Osteoblast (primary cell): ENCODE data around the gene CDH1. TPM values are rescaled to one million over a fixed set of nuclear protein-coding genes. Genes with fewer than 3 reads are reported as not detected.

ENCODE experiments used
- DNase-seq: peaks from one replicate; pipeline ENCODE4 v3.0.0; 2011; ENCODE audit warnings: low spot score, mixed read lengths; ENCODE audit not compliant: insufficient read length; ENCODE audit errors: missing footprints
- H2AFZ ChIP-seq: 2 replicates; pipeline ENCODE4 v1.6.0; 2011; ENCODE audit warnings: mild to moderate bottlenecking, low read length
- H3K27ac ChIP-seq: 2 replicates; pipeline ENCODE4 v1.5.1; 2011; ENCODE audit warnings: mild to moderate bottlenecking, low read depth, low read length, moderate library complexity
- H3K27me3 ChIP-seq: 2 replicates; pipeline ENCODE4 v1.6.0; 2012; ENCODE audit warnings: mild to moderate bottlenecking, control low read depth, inconsistent platforms, low read length, moderate library complexity; ENCODE audit not compliant: insufficient read depth
- H3K36me3 ChIP-seq: 2 replicates; pipeline ENCODE4 v1.5.1; 2011; ENCODE audit warnings: mild to moderate bottlenecking, low read length, control low read depth, moderate library complexity; ENCODE audit not compliant: insufficient read depth
- H3K4me1 ChIP-seq: 2 replicates; pipeline ENCODE4 v1.5.1; 2011; ENCODE audit warnings: mild to moderate bottlenecking, low read length, control low read depth, moderate library complexity; ENCODE audit not compliant: insufficient read depth
- H3K4me2 ChIP-seq: 2 replicates; pipeline ENCODE4 v1.6.0; 2011; ENCODE audit warnings: mild to moderate bottlenecking, low read length; ENCODE audit not compliant: insufficient read depth
- H3K4me3 ChIP-seq: fragments of 200-600 bp; sonication (generic); 3 replicates; pipeline ENCODE4 v1.5.1; 2012; ENCODE audit warnings: mild to moderate bottlenecking, low read length, inconsistent platforms; ENCODE audit not compliant: insufficient read depth
- H3K79me2 ChIP-seq: 2 replicates; pipeline ENCODE4 v1.6.0; 2012; ENCODE audit warnings: mild to moderate bottlenecking, low read length, control low read depth, inconsistent platforms; ENCODE audit not compliant: insufficient read depth
- H3K9me3 ChIP-seq: 2 replicates; pipeline ENCODE4 v1.5.1; 2011; ENCODE audit warnings: low read depth, low read length, control low read depth
- H4K20me1 ChIP-seq: 2 replicates; pipeline ENCODE4 v1.6.0; 2012; ENCODE audit warnings: mild to moderate bottlenecking, low read length, control low read depth; ENCODE audit not compliant: insufficient read depth
- CTCF ChIP-seq: IDR thresholded peaks from 2 replicates; pipeline ENCODE4 v1.5.1; 2011; ENCODE audit warnings: mild to moderate bottlenecking, low read depth, low read length, moderate library complexity; ENCODE audit errors: extremely low read depth
- total RNA-seq: library from RNA; depleted of rRNA; stranded (reverse); fragments of >200 nt; gene quantifications from 2 replicates; pipeline ENCODE4 v1.2.3, GENCODE V29; 2012

The CDH1 gene
- total RNA-seq, 1 donor = 1.1 TPM

GRCh38 chr16:68707340-68708152 lies 29.5 kb upstream of the CDH1 start:
- Histone ChIP-seq H4K20me1 (no peaks in the 10 kb centered on the region), H3K79me2 (no peaks in the 10 kb centered on the region), H3K36me3 (no peaks in the 10 kb centered on the region), H3K4me2 (no peak overlapping the region), H3K27ac (no peak overlapping the region), H3K27me3 (peaks cover 10% of the 10 kb centered on the region), H3K9me3 (no peaks in the 10 kb centered on the region), H2AFZ (no peak overlapping the region), H3K4me3 (no peak overlapping the region), H3K4me1 (peaks cover 8% of the 10 kb centered on the region)
- peak; percentile 20 for TF ChIP-seq CTCF
- peak; percentile 93 for DNase-seq

DNA sequence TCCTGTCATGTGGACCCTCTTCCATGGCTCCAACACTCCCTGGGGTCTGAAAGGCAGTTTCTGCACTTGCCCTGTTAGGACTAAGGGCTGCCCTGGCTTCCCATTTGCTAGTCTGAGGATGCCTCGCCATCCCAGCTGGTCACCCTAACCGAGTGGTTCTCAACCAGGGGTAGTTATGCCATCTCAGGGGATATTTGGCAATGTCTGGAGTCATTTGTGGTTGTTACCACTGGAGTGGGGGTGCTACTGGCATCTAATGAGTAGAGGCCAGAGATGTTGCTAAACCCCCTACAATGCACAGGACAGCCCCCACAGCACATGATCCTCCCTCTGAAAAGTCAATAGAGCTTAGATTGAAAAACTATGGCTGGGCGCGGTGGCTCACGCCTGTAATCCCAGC lies 26.9 kb upstream of the CDH1 start:
- Histone ChIP-seq H2AFZ (no peak overlapping the region), H3K4me2 (no peak overlapping the region), H3K4me1 (peaks cover 8% of the 10 kb centered on the region), H3K79me2 (no peaks in the 10 kb centered on the region), H3K27ac (no peak overlapping the region), H3K4me3 (no peak overlapping the region), H3K36me3 (no peaks in the 10 kb centered on the region), H3K27me3 (peaks cover 10% of the 10 kb centered on the region), H4K20me1 (no peaks in the 10 kb centered on the region), H3K9me3 (no peaks in the 10 kb centered on the region)
- DNase-seq = no peak
- TF ChIP-seq CTCF = no peak

DNA sequence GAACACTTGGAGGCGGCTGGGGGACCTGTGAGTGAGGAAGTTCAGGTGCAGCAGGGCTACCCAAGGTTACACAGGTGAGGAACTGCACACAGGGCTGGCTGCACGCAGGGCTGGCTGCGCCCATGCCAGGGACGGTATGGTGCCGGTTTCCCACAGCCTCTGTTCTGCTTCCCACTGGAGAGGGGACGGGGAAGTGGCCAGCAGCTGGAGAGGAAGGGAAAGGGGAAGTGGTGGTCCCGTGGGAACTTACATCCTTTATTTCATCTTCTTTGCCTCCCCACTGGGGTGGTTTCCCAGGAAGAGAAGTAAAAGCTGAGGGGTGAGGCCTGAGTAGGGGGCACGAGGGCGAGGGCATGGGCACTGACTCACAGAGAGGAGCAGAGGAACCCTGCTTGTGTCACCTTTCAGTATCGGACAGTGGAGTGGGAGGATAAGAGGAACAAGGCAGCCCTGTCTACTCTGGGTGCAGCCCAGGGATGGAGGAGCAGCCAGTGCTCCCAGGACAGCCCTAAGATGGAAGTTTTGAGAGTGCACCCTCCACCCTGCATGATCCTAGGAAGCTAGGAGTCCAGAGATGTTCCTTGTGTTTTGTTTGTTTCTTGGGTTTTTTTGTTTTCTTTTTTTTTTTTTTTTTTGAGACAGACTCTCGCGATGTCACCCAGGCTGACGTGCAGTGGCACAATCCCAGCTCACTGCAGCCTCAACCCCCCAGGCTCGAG lies 25.5 kb upstream of the CDH1 start:
- no peak overlapping the region for H3K27ac ChIP-seq
- H3K79me2 ChIP-seq = no peaks in the 10 kb centered on the region
- no peaks in the 10 kb centered on the region for H3K36me3 ChIP-seq
- H3K4me2 ChIP-seq = no peak overlapping the region
- H3K9me3 ChIP-seq = no peaks in the 10 kb centered on the region
- H3K4me3 ChIP-seq = no peak overlapping the region
- DNase-seq = peak; percentile 34
- H4K20me1 ChIP-seq = no peaks in the 10 kb centered on the region
- peaks cover 8% of the 10 kb centered on the region for H3K4me1 ChIP-seq
- H2AFZ ChIP-seq = no peak overlapping the region
- H3K27me3 ChIP-seq = peaks cover 10% of the 10 kb centered on the region
- TF ChIP-seq CTCF = no peak

DNA sequence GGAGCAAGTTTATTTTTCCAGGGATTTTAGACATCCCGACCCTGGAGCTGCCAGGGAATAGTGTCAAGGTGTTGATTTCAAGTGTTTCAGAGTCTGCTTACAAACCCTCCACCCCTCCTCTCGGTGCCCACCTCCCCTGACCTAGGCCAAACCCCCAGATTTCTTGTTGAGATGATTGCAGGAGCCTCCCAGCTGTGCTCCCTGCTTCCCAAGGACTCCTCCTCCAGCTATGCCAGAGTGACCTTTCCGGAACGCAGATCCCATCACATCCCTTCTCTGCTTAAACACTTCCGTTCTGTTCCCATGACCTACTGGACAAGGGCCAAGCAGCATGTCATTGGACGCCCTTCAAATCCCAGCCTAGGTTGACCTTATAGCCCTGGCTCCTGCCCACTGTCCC lies 23.7 kb upstream of the CDH1 start:
- peaks cover 10% of the 10 kb centered on the region for H3K27me3 ChIP-seq
- H3K9me3 ChIP-seq = no peaks in the 10 kb centered on the region
- H3K4me2 ChIP-seq = no peak overlapping the region
- no peaks in the 10 kb centered on the region for H3K79me2 ChIP-seq
- no peak overlapping the region for H3K27ac ChIP-seq
- H4K20me1 ChIP-seq = no peaks in the 10 kb centered on the region
- no peak for TF ChIP-seq CTCF
- H3K36me3 ChIP-seq = no peaks in the 10 kb centered on the region
- no peak overlapping the region for H3K4me3 ChIP-seq
- no peak for DNase-seq
- no peak overlapping the region for H2AFZ ChIP-seq
- H3K4me1 ChIP-seq = no peaks in the 10 kb centered on the region
